Gastrocnemius medialis (tissue), 4 donors: ENCODE measurements around the gene PER3. TPM values are rescaled to one million over a fixed set of nuclear protein-coding genes. Genes with fewer than 3 reads are reported as not detected.

Experiments used
- ATAC-seq, 2 donors: fragments of 150-250 bp; one replicate each; pipeline ENCODE4 v1.9.1; 2016
- DNase-seq, 2 donors: peaks; one replicate each; pipeline ENCODE4 v3.0.0-alpha.2; 2019
- H3K27ac ChIP-seq, 4 donors: fragments of 200-600 bp; sonication (generic); 1 replicate in 1 of 4; 2 replicates in 3 of 4; pipeline ENCODE4 v1.5.1; 2016 to 2018; ENCODE audit warnings: mild to moderate bottlenecking in 2 of 4, moderate library complexity in 1 of 4
- H3K27me3 ChIP-seq, 3 donors: fragments of 200-600 bp; sonication (generic) in 2 of 3; 1 replicate in 1 of 3; 2 replicates in 2 of 3; pipeline versions ENCODE4 v1.5.1 to v1.6.0; 2016 to 2019; ENCODE audit warnings: mild to moderate bottlenecking in 1 of 3, moderate library complexity in 1 of 3
- H3K36me3 ChIP-seq, 2 donors: fragments of 200-600 bp; sonication (generic) in 1 of 2; one replicate each; pipeline ENCODE4 v1.5.1; 2017 to 2018
- H3K4me1 ChIP-seq, 2 donors: fragments of 200-600 bp; sonication (generic) in 1 of 2; one replicate each; pipeline ENCODE4 v1.5.1; 2016 to 2017; ENCODE audit warnings: mild to moderate bottlenecking in 2 of 2
- H3K4me3 ChIP-seq, 4 donors: fragments of 200-600 bp; sonication (generic) in 3 of 4; 1 replicate in 1 of 4; 2 replicates in 3 of 4; pipeline ENCODE4 v1.5.1; 2016 to 2019; ENCODE audit warnings: mild to moderate bottlenecking in 2 of 4
- H3K9me3 ChIP-seq, 3 donors: fragments of 200-600 bp; sonication (generic) in 2 of 3; 1 replicate in 1 of 3; 2 replicates in 2 of 3; pipeline ENCODE4 v1.5.1; 2016 to 2019
- POLR2A ChIP-seq, 2 donors: fragments of 450-650 bp; IDR thresholded peaks; one replicate each; pipeline ENCODE4 v1.6.1; 2017; ENCODE audit warnings: antibody characterized with exemption in 2 of 2, mild to moderate bottlenecking in 2 of 2, moderate library complexity in 2 of 2
- in situ Hi-C, 4 donors: fragments of 200-750 bp; cut with MboI; loops; one replicate each; pipeline versions ENCODE4 v1.15.0 to v1.8.0; 2017; ENCODE audit warnings: low sequenced_read_pairs in 4 of 4
- intact Hi-C: fragments of 100-400 bp; cut with DNase I; formaldehyde crosslinking; loops from one replicate; pipeline ENCODE4 v1.15.1; 2023; ENCODE audit warnings: low total_unique reads
- total RNA-seq, 4 donors: library from RNA; depleted of rRNA; stranded (reverse); fragments of >200 nt; gene quantifications; one replicate each; pipeline versions ENCODE4 v1.1.0 to v1.2.3, GENCODE V29; 2016
- TF ChIP-seq, protein P1 (sequence below), 5 experiments: fragments of 450-650 bp in 3 of 5; fragments of 200-600 bp in 2 of 5; sonication (generic) in 2 of 5; IDR thresholded peaks in 4 of 5; conservative IDR thresholded peaks in 1 of 5; 1 replicate in 4 of 5; 2 replicates in 1 of 5; pipeline ENCODE4 v1.5.1; 2016 to 2019; ENCODE audit warnings: antibody characterized with exemption in 5 of 5, mild to moderate bottlenecking in 3 of 5, moderate library complexity in 3 of 5

Gene PER3
- total RNA-seq, 4 donors from 2014 or later = 3.7 to 7.1 (median 5.5) TPM

GRCh38 chr1:7857985-7858384 lies 73.9 kb downstream of the PER3 start:
- in situ Hi-C loops = no loop called here
- ATAC-seq = no peak
- TF ChIP-seq, protein P1, sequence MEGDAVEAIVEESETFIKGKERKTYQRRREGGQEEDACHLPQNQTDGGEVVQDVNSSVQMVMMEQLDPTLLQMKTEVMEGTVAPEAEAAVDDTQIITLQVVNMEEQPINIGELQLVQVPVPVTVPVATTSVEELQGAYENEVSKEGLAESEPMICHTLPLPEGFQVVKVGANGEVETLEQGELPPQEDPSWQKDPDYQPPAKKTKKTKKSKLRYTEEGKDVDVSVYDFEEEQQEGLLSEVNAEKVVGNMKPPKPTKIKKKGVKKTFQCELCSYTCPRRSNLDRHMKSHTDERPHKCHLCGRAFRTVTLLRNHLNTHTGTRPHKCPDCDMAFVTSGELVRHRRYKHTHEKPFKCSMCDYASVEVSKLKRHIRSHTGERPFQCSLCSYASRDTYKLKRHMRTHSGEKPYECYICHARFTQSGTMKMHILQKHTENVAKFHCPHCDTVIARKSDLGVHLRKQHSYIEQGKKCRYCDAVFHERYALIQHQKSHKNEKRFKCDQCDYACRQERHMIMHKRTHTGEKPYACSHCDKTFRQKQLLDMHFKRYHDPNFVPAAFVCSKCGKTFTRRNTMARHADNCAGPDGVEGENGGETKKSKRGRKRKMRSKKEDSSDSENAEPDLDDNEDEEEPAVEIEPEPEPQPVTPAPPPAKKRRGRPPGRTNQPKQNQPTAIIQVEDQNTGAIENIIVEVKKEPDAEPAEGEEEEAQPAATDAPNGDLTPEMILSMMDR (IDR thresholded peaks at IDR 0.05 in 4 of 5, conservative IDR thresholded peaks at IDR 0.05 in 1 of 5) = no peak
- no peak for TF ChIP-seq POLR2A (IDR thresholded peaks at IDR 0.05)

DNA sequence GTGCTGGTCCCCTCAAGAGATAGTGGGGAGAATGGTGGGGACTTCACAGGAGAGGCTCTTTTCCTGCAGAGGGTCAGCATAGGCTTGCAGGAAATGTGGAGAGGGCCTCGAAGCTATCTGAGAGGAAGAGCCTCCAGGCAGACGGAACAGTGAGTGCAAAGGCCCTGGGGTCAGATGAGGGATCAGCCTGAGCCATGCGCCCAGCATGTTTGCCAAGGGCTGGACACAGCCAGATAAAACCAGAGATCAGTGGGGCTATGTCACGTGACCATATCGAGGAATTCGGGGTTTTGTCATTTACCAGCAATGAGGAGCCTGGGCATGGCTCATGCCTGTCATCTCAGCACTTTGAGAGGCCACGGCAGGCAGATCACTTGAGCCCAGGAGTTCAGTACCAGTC lies 75.3 kb downstream of the PER3 start:
- no peak for TF ChIP-seq POLR2A (IDR thresholded peaks at IDR 0.05)
- TF ChIP-seq, protein P1 (IDR thresholded peaks at IDR 0.05 in 4 of 5, conservative IDR thresholded peaks at IDR 0.05 in 1 of 5) = no peak
- Histone ChIP-seq H3K36me3 (no peaks in the 10 kb centered on the region), H3K27me3 (no peaks in the 10 kb centered on the region), H3K4me1 (no peaks in the 10 kb centered on the region), H3K27ac (no peak overlapping the region), H3K9me3 (no peaks in the 10 kb centered on the region), H3K4me3 (no peak overlapping the region)
- DNase-seq (no peak), ATAC-seq (no peak)
- intact Hi-C loops = no loop called here
- in situ Hi-C loops = no loop called here

More at GRCh38 chr1:7857985-7858384, 73.9 kb downstream of the PER3 start:
- Histone ChIP-seq H3K27ac (no peak overlapping the region), H3K27me3 (no peaks in the 10 kb centered on the region), H3K4me3 (no peak overlapping the region), H3K9me3 (no peaks in the 10 kb centered on the region), H3K36me3 (no peaks in the 10 kb centered on the region), H3K4me1 (no peaks in the 10 kb centered on the region)
- DNase-seq = no peak
- intact Hi-C loops = no loop called here

GRCh38 chr1:7860130-7860529 lies 76.0 kb downstream of the PER3 start:
- intact Hi-C loops (no loop called here), in situ Hi-C loops (no loop called here)
- Histone ChIP-seq H3K9me3 (no peaks in the 10 kb centered on the region), H3K27me3 (no peaks in the 10 kb centered on the region), H3K36me3 (no peaks in the 10 kb centered on the region), H3K27ac (no peak overlapping the region), H3K4me3 (no peak overlapping the region), H3K4me1 (no peaks in the 10 kb centered on the region)
- DNase-seq (no peak), ATAC-seq (no peak)
- TF ChIP-seq, protein P1 (IDR thresholded peaks at IDR 0.05 in 4 of 5, conservative IDR thresholded peaks at IDR 0.05 in 1 of 5) = no peak
- no peak for TF ChIP-seq POLR2A (IDR thresholded peaks at IDR 0.05)

- TF ChIP-seq POLR2A (IDR thresholded peaks at IDR 0.05) = no peak
- TF ChIP-seq, protein P1 (IDR thresholded peaks at IDR 0.05 in 4 of 5, conservative IDR thresholded peaks at IDR 0.05 in 1 of 5) = no peak
Measured at GRCh38 chr1:7861452-7861851, 77.4 kb downstream of the PER3 start.

More at GRCh38 chr1:7861452-7861851, 77.4 kb downstream of the PER3 start:
- Histone ChIP-seq H3K9me3 (no peaks in the 10 kb centered on the region), H3K27ac (no peak overlapping the region), H3K27me3 (no peaks in the 10 kb centered on the region), H3K36me3 (no peaks in the 10 kb centered on the region), H3K4me3 (no peak overlapping the region), H3K4me1 (no peaks in the 10 kb centered on the region)
- ATAC-seq (no peak), DNase-seq (no peak)
- intact Hi-C loops = no loop called here
- in situ Hi-C loops = no loop called here
